GM12878 (cell line): ENCODE results near the gene WBP11. TPM values are rescaled to one million over a fixed set of nuclear protein-coding genes. Genes with fewer than 3 reads are reported as not detected.

Source experiments
- ATAC-seq: fragments of 200-7000 bp; cut with Tn5 transposase; 3 replicates; pipeline ENCODE4 v1.9.1; 2020; ENCODE audit warnings: mild to moderate bottlenecking, moderate library complexity
- BruUV-seq: library from RNA; stranded (reverse); fragments of 400-500 nt; replicated peaks from 2 replicates; lab custom pipeline; 2021; lab: Mats Ljungman, UMichigan
- CTCF ChIA-PET: fragments of 300-600 bp; sonication (Branson Sonifier 250); formaldehyde crosslinking; extraction: SDS; loops from one replicate; lab custom pipeline; 2021; ENCODE audit warnings: inconsistent platforms; lab: Yijun Ruan, JAX
- POLR2A ChIA-PET: fragments of 350-600 bp; formaldehyde crosslinking; extraction: SDS; loops from one replicate; lab custom pipeline; 2021; ENCODE audit warnings: inconsistent platforms; lab: Charles Lee
- RAD21 ChIA-PET: fragments of 300-600 bp; sonication (Branson Sonifier 250); formaldehyde crosslinking; loops from one replicate; lab custom pipeline; 2023; ENCODE audit warnings: antibody characterized with exemption; ENCODE audit not compliant: unreplicated experiment; lab: Charles Lee
- SMC1A ChIA-PET: fragments of 300-600 bp; sonication (Branson Sonifier 250); formaldehyde crosslinking; loops from one replicate; lab custom pipeline; 2023; ENCODE audit not compliant: unreplicated experiment, uncharacterized antibody; lab: Charles Lee
- DNase-seq: peaks from one replicate; pipeline ENCODE4 v3.0.0-alpha.2; 2011; ENCODE audit warnings: low read depth, low spot score
- FAIRE-seq: peaks from 3 replicates; lab custom pipeline; 2011; peaks lifted over from hg19 to GRCh38; lab: Jason Lieb, UNC
- H2AFZ ChIP-seq: 2 replicates; pipeline ENCODE4 v1.6.0; 2011; ENCODE audit warnings: low read depth, low read length, control low read depth; ENCODE audit not compliant: control insufficient read depth
- H3K27ac ChIP-seq: 2 replicates; pipeline ENCODE4 v1.5.1; 2011; ENCODE audit warnings: control low read depth; ENCODE audit not compliant: control insufficient read depth, insufficient read depth
- H3K27me3 ChIP-seq, 2 experiments: replicated peaks in 1 of 2; 2 replicates each; pipeline versions ENCODE4 v1.6.0 to v1.6.1; 2011; ENCODE audit warnings: low read length in 1 of 2; ENCODE audit not compliant: control insufficient read depth in 2 of 2, insufficient read depth in 2 of 2
- H3K36me3 ChIP-seq, 2 experiments: 2 replicates each; pipeline ENCODE4 v1.5.1; 2011; ENCODE audit warnings: low read length in 1 of 2; ENCODE audit not compliant: control insufficient read depth in 2 of 2, insufficient read depth in 2 of 2
- H3K4me1 ChIP-seq: 2 replicates; pipeline ENCODE4 v1.6.1; 2011; ENCODE audit warnings: mild to moderate bottlenecking, low read length, moderate library complexity, mixed read lengths; ENCODE audit not compliant: control insufficient read depth, insufficient read depth
- H3K4me2 ChIP-seq: 2 replicates; pipeline ENCODE4 v1.6.0; 2011; ENCODE audit warnings: control low read depth; ENCODE audit not compliant: control insufficient read depth, insufficient read depth
- H3K4me3 ChIP-seq: fragments of 200-600 bp; sonication (generic); 2 replicates; pipeline ENCODE4 v1.5.1; 2016
- H3K79me2 ChIP-seq: 2 replicates; pipeline ENCODE4 v1.6.0; 2011; ENCODE audit warnings: low read length; ENCODE audit not compliant: control insufficient read depth, insufficient read depth
- H3K9ac ChIP-seq: 2 replicates; pipeline ENCODE4 v1.8.0; 2011; ENCODE audit warnings: low read length, control low read depth, mixed read lengths; ENCODE audit not compliant: control insufficient read depth, insufficient read depth
- H3K9me3 ChIP-seq: replicated peaks from 3 replicates; pipeline ENCODE4 v1.5.1; 2011; ENCODE audit warnings: mild to moderate bottlenecking, low read length; ENCODE audit not compliant: control insufficient read depth, insufficient read depth
- H4K20me1 ChIP-seq: 2 replicates; pipeline ENCODE4 v1.6.0; 2011; ENCODE audit not compliant: control insufficient read depth, insufficient read depth
- BCL3 ChIP-seq: IDR thresholded peaks from 2 replicates; pipeline ENCODE4 v1.6.1; 2011; ENCODE audit warnings: borderline replicate concordance, low read depth, mild to moderate bottlenecking, moderate library complexity, low read length; ENCODE audit not compliant: insufficient read depth, poor library complexity, severe bottlenecking
- CHD4 ChIP-seq: fragments of 200-600 bp; sonication (generic); IDR thresholded peaks from 2 replicates; pipeline ENCODE4 v1.6.1; 2016; ENCODE audit warnings: mild to moderate bottlenecking
- CTCF ChIP-seq, 3 experiments: IDR thresholded peaks in 2 of 3; conservative IDR thresholded peaks in 1 of 3; 2 replicates each; pipeline ENCODE4 v1.5.1; 2011; ENCODE audit warnings: low read depth in 3 of 3, low read length in 3 of 3, mild to moderate bottlenecking in 3 of 3, control low read depth in 2 of 3, moderate library complexity in 2 of 3, inconsistent platforms in 1 of 3, mixed read lengths in 1 of 3; ENCODE audit not compliant: control insufficient read depth in 2 of 3, insufficient read depth in 1 of 3; ENCODE audit errors: extremely low read depth in 1 of 3
- KAT2A ChIP-seq: conservative IDR thresholded peaks from 2 replicates; pipeline ENCODE4 v1.6.1; 2011; ENCODE audit warnings: low read depth, low read length; ENCODE audit not compliant: control insufficient read depth
- MTA2 ChIP-seq: fragments of 450-650 bp; IDR thresholded peaks from 2 replicates; pipeline ENCODE4 v1.6.1; 2016; ENCODE audit warnings: low read depth, mild to moderate bottlenecking, moderate library complexity
- SIN3A ChIP-seq: IDR thresholded peaks from 2 replicates; pipeline ENCODE4 v1.6.1; 2012; ENCODE audit warnings: low read depth, low read length, improper control_type of control experiment
- SREBF1 ChIP-seq: IDR thresholded peaks from 2 replicates; pipeline ENCODE4 v1.6.1; 2012; ENCODE audit warnings: mild to moderate bottlenecking, low read length
- TARDBP ChIP-seq: IDR thresholded peaks from 2 replicates; pipeline ENCODE4 v1.6.1; 2016; ENCODE audit warnings: borderline replicate concordance
- WRNIP1 ChIP-seq: IDR thresholded peaks from 2 replicates; pipeline ENCODE4 v1.6.1; 2011; ENCODE audit warnings: low read depth, low read length, improper control_type of control experiment, borderline replicate concordance
- WGBS: methylation state at CpG from one replicate; pipeline ENCODE4 v1.1.6; 2016; ENCODE audit warnings: low lambda C conversion rate; ENCODE audit not compliant: insufficient replicate concordance, insufficient coverage; ENCODE audit errors: missing lambda C conversion rate; 5-methylcytosine and 5-hydroxymethylcytosine counted together
- in situ Hi-C: fragments of 300-500 bp; cut with MboI; formaldehyde crosslinking; loops from 9 replicates; pipeline ENCODE4 v1.14.3; 2018; ENCODE audit warnings: mixed read lengths
- intact Hi-C: fragments of 100-400 bp; cut with micrococcal nuclease; formaldehyde crosslinking; loops from one replicate; pipeline ENCODE4 v1.14.2; 2022; ENCODE audit not compliant: unreplicated experiment
- polyA plus RNA-seq, 11 experiments: library from polyadenylated mRNA; depleted of rRNA in 4 of 11; unstranded in 6 of 11; stranded (reverse) in 5 of 11; fragments of >200 nt; fragmentation: Nextera tagmentation in 4 of 11; fragmentation: Illumina TruSeq in 1 of 11; extraction: Ambion mirVana in 4 of 11; extraction: Trizol in 1 of 11; gene quantifications; 1 replicate in 1 of 11; 2 replicates in 10 of 11; pipeline versions ENCODE4 v1.2.1 to v1.2.3, GENCODE V29; 2011 to 2016; ENCODE audit warnings: inconsistent platforms in 2 of 11, missing spikeins in 2 of 11, low read depth in 1 of 11
- total RNA-seq, 4 experiments: library from RNA; depleted of rRNA in 3 of 4; stranded (reverse); fragments of >200 nt in 3 of 4; fragmentation: Illumina TruSeq in 1 of 4; extraction: Trizol in 1 of 4; gene quantifications; 2 replicates each; pipeline versions ENCODE4 v1.2.1 to v1.2.3, GENCODE V29; 2013 to 2021
- TF ChIP-seq, protein P1 (sequence below): fragments of 450-650 bp; IDR thresholded peaks from 2 replicates; pipeline ENCODE4 v1.6.1; 2014; ENCODE audit warnings: mild to moderate bottlenecking
- TF ChIP-seq, protein P2 (sequence below): fragments of 150-350 bp; IDR thresholded peaks from 2 replicates; pipeline ENCODE4 v1.6.1; 2016; ENCODE audit warnings: low read depth, low read length

The WBP11 gene
- total and polyA plus RNA-seq, 10 of the 15 experiments (the other 5 are each of a cell fraction or from before 2014, with no cell fraction given), result 11.5 to 107 (median 29.1) TPM

DNA sequence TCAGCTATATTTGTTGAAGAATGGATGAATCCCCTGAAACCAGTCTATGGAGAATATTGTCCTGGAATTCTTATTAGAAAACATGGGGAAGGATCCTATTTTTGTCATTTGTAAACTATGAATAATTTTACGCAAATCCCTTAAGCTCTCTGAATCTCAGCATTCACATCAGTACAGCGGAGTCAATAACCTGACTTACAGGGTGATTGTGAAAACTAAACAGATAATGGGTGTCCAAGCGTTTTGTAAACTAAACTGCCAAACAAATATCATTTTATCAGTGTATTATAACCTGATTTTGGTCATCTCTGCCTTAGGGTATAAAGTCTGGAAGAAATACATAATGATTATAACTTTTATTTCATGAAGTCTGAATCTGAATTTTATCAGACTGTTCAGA is 30.1 kb upstream of the WBP11 start:
- RAD21 ChIA-PET, result no interaction called here
- WGBS, result 63% methylated on average over 3 of the region's 3 CpGs
- POLR2A ChIA-PET, result no interaction called here
- no peak for FAIRE-seq
- Histone ChIP-seq H3K27ac (no peak overlapping the region), H3K4me2 (no peak overlapping the region), H3K36me3 (no peaks in the 10 kb centered on the region), H3K9ac (no peak overlapping the region), H3K4me1 (no peaks in the 10 kb centered on the region), H3K79me2 (no peaks in the 10 kb centered on the region), H3K27me3 (no peaks in the 10 kb centered on the region; a peak in 1 of 4 replicates), H4K20me1 (no peaks in the 10 kb centered on the region), H3K4me3 (no peak overlapping the region), H3K9me3 (no peaks in the 10 kb centered on the region), H2AFZ (no peak overlapping the region)
- in situ Hi-C loops, result no loop called here
- no TSS peak for BruUV-seq
- SMC1A ChIA-PET, result interaction anchor here (0.7 to 1.3 kb wide), 2 partner anchors 28 to 155 kb away, joined by 3 to 5 read pairs; no protein-coding TSS in a partner anchor
- CTCF ChIA-PET, result interaction anchor here (1.6 to 2.2 kb wide), 3 partner anchors 13 to 437 kb away, joined by 3 to 6 read pairs (median 4); no protein-coding TSS in a partner anchor
- TF ChIP-seq BCL3, result no peak
- TF ChIP-seq KAT2A, result no peak
- no peak for TF ChIP-seq CHD4
- no peak for TF ChIP-seq SREBF1
- no peak for TF ChIP-seq CTCF (IDR thresholded peaks at IDR 0.05 in 2 of 3, conservative IDR thresholded peaks at IDR 0.05 in 1 of 3; ENCODE audit: control insufficient read depth in 2 of 3, extremely low read depth in 1 of 3, insufficient read depth in 1 of 3, low read depth in 3 of 3, low read length in 3 of 3)
- no peak for TF ChIP-seq SIN3A
- TF ChIP-seq, protein P1, sequence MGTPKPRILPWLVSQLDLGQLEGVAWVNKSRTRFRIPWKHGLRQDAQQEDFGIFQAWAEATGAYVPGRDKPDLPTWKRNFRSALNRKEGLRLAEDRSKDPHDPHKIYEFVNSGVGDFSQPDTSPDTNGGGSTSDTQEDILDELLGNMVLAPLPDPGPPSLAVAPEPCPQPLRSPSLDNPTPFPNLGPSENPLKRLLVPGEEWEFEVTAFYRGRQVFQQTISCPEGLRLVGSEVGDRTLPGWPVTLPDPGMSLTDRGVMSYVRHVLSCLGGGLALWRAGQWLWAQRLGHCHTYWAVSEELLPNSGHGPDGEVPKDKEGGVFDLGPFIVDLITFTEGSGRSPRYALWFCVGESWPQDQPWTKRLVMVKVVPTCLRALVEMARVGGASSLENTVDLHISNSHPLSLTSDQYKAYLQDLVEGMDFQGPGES, result no peak
- TF ChIP-seq TARDBP, result no peak
- no peak for TF ChIP-seq WRNIP1
- TF ChIP-seq, protein P2, sequence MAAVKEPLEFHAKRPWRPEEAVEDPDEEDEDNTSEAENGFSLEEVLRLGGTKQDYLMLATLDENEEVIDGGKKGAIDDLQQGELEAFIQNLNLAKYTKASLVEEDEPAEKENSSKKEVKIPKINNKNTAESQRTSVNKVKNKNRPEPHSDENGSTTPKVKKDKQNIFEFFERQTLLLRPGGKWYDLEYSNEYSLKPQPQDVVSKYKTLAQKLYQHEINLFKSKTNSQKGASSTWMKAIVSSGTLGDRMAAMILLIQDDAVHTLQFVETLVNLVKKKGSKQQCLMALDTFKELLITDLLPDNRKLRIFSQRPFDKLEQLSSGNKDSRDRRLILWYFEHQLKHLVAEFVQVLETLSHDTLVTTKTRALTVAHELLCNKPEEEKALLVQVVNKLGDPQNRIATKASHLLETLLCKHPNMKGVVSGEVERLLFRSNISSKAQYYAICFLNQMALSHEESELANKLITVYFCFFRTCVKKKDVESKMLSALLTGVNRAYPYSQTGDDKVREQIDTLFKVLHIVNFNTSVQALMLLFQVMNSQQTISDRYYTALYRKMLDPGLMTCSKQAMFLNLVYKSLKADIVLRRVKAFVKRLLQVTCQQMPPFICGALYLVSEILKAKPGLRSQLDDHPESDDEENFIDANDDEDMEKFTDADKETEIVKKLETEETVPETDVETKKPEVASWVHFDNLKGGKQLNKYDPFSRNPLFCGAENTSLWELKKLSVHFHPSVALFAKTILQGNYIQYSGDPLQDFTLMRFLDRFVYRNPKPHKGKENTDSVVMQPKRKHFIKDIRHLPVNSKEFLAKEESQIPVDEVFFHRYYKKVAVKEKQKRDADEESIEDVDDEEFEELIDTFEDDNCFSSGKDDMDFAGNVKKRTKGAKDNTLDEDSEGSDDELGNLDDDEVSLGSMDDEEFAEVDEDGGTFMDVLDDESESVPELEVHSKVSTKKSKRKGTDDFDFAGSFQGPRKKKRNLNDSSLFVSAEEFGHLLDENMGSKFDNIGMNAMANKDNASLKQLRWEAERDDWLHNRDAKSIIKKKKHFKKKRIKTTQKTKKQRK, result no peak
- TF ChIP-seq MTA2, result no peak
- intact Hi-C loops, result no loop called here
- no peak for DNase-seq
- ATAC-seq, result no peak
